ENCODE results near the gene ZFAND2B.

ZFAND2B gene

DNA sequence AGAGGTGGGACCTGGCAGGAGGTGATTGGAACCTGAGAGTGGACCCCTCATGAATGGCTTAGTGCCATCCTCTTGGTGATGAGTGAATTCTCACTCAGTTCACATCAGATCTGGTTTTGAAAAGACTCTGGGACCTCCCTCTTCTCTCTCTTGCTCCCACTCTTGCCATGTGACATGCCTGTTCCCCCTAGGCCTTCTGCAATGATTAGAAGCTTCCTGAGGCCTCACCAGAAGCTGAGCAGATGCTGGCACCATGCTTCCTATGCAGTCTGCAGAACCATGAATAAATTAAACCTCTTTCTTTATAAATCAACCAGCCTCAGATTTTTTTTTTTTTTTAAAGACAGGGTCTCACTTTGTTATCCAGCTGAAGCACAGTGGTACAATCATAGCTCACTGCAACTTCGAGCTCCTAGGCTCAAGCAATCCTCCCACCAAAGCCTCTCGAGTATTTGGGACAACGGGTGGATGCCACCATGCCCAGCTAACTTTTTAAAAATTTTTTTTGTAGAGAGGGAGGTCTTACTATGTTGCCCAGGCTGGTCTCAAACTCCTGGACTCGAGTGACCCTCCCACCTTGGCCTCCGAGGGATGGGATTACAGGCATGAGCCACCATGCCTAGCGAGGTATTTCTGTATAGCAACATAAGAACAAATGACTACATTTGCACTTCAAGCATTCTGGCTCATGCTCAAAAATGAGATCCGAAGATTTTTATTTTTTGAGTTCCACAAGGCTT is 2.0 kb upstream of the ZFAND2B start:
- FAIRE-seq (no peak), DNase-seq (ENCODE audit: insufficient read length, low spot score) (no peak)
- TF ChIP-seq TAF1 (IDR thresholded peaks at IDR 0.05; ENCODE audit: low read depth, low read length) (no peak), POU2F2 (IDR thresholded peaks at IDR 0.05; ENCODE audit: low read depth, low read length) (no peak)

- DNase-seq (ENCODE audit: insufficient read length, low spot score), result no peak
- FAIRE-seq, result no peak
- TF ChIP-seq POLR2A (IDR thresholded peaks at IDR 0.05; ENCODE audit: low read depth, low read length) (no peak), POLR2AphosphoS5 (IDR thresholded peaks at IDR 0.05; ENCODE audit: low read depth, low read length) (no peak), POU2F2 (IDR thresholded peaks at IDR 0.05; ENCODE audit: low read depth, low read length) (no peak), PAX5 (IDR thresholded peaks at IDR 0.05; ENCODE audit: insufficient read depth, low read length, severe bottlenecking) (no peak), SPI1 (IDR thresholded peaks at IDR 0.05; ENCODE audit: low read depth, low read length) (no peak), TAF1 (IDR thresholded peaks at IDR 0.05; ENCODE audit: low read depth, low read length) (no peak)
Measured at GRCh38 chr2:219205165-219205538, 1.4 kb upstream of the ZFAND2B start.

DNA sequence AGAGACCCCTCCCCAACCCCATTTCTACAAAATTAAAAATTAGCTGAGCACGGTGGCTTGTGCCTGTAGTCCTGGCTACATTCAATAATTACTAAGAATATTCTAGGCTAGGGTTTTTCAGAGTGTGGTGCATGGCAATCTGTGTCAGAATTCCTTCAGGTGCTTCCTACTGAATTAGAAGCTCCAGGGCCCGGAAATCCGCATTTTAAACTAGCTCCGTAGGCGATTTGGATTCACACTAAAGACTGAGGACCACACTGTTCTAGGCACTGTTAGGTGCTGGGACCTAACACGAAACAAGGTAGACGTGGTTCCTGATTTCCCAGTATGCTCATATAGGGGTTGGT is 628 bp upstream of the ZFAND2B start:
- FAIRE-seq (no peak), DNase-seq (ENCODE audit: insufficient read length, low spot score) (no peak)
- TF ChIP-seq POLR2A (IDR thresholded peaks at IDR 0.05; ENCODE audit: low read depth, low read length), result no peak
- TF ChIP-seq POLR2AphosphoS5 (IDR thresholded peaks at IDR 0.05; ENCODE audit: low read depth, low read length), result no peak
- TF ChIP-seq POU2F2 (IDR thresholded peaks at IDR 0.05; ENCODE audit: low read depth, low read length), result no peak
- no peak for TF ChIP-seq PAX5 (IDR thresholded peaks at IDR 0.05; ENCODE audit: insufficient read depth, low read length, severe bottlenecking)
- no peak for TF ChIP-seq SPI1 (IDR thresholded peaks at IDR 0.05; ENCODE audit: low read depth, low read length)
- TF ChIP-seq TAF1 (IDR thresholded peaks at IDR 0.05; ENCODE audit: low read depth, low read length), result no peak

DNA sequence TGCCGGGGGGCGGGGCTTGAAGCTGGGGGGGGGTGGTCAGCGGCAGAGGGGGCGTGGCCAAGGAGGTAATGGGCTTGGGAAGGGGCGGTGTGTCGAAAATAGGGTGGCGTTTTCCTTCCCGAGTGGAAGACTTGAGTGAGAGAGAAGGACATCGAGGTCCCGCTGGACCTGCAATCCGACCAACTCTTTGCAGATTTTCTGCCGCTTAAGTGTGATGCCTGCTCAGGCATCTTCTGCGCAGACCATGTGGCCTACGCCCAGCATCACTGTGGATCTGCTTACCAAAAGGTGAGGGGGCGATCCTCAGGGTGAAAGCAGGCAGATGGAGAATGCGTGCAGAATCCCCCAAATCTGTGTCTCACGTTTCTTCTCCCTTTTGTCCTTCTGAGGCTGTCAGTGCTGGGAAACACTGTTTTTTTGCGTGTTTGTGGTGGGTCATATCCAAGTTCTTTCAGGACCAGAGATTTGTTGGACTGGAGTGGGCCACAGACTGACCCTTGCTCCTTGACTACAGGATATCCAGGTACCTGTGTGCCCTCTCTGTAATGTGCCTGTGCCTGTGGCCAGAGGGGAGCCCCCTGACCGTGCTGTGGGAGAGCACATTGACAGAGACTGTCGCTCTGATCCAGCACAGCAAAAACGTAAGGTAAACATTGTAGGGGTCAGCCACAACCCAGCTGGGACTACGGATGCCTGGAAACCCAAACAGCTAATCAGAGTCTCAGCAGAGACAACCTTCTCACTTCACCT is 727 bp downstream of the ZFAND2B start:
- FAIRE-seq (no peak), DNase-seq (ENCODE audit: insufficient read length, low spot score) (no peak)

GRCh38 chr2:219207884-219208740 is 1.5 kb downstream of the ZFAND2B start:
- DNase-seq (ENCODE audit: insufficient read length, low spot score) (no peak), FAIRE-seq (no peak)
- no peak for TF ChIP-seq POLR2A (IDR thresholded peaks at IDR 0.05; ENCODE audit: low read depth, low read length)
- TF ChIP-seq TAF1 (IDR thresholded peaks at IDR 0.05; ENCODE audit: low read depth, low read length), result no peak
- no peak for TF ChIP-seq SPI1 (IDR thresholded peaks at IDR 0.05; ENCODE audit: low read depth, low read length)
- no peak for TF ChIP-seq PAX5 (IDR thresholded peaks at IDR 0.05; ENCODE audit: insufficient read depth, low read length, severe bottlenecking)
- no peak for TF ChIP-seq POLR2AphosphoS5 (IDR thresholded peaks at IDR 0.05; ENCODE audit: low read depth, low read length)
- no peak for TF ChIP-seq POU2F2 (IDR thresholded peaks at IDR 0.05; ENCODE audit: low read depth, low read length)

More for the DNA sequence above, 727 bp downstream of the ZFAND2B start:
- no peak for TF ChIP-seq SPI1 (IDR thresholded peaks at IDR 0.05; ENCODE audit: low read depth, low read length)
- no peak for TF ChIP-seq POU2F2 (IDR thresholded peaks at IDR 0.05; ENCODE audit: low read depth, low read length)
- TF ChIP-seq POLR2AphosphoS5 (IDR thresholded peaks at IDR 0.05; ENCODE audit: low read depth, low read length), result no peak
- TF ChIP-seq TAF1 (IDR thresholded peaks at IDR 0.05; ENCODE audit: low read depth, low read length), result no peak
- no peak for TF ChIP-seq PAX5 (IDR thresholded peaks at IDR 0.05; ENCODE audit: insufficient read depth, low read length, severe bottlenecking)
- TF ChIP-seq POLR2A (IDR thresholded peaks at IDR 0.05; ENCODE audit: low read depth, low read length), result no peak

GRCh38 chr2:219209236-219210195 is 2.9 kb downstream of the ZFAND2B start:
- DNase-seq (ENCODE audit: insufficient read length, low spot score) (no peak), FAIRE-seq (no peak)
- TF ChIP-seq PAX5 (IDR thresholded peaks at IDR 0.05; ENCODE audit: insufficient read depth, low read length, severe bottlenecking), result no peak
- TF ChIP-seq POLR2AphosphoS5 (IDR thresholded peaks at IDR 0.05; ENCODE audit: low read depth, low read length), result no peak
- no peak for TF ChIP-seq POLR2A (IDR thresholded peaks at IDR 0.05; ENCODE audit: low read depth, low read length)
- no peak for TF ChIP-seq TAF1 (IDR thresholded peaks at IDR 0.05; ENCODE audit: low read depth, low read length)
- TF ChIP-seq POU2F2 (IDR thresholded peaks at IDR 0.05; ENCODE audit: low read depth, low read length), result no peak
- no peak for TF ChIP-seq SPI1 (IDR thresholded peaks at IDR 0.05; ENCODE audit: low read depth, low read length)

- DNase-seq (ENCODE audit: insufficient read length, low spot score), result no peak
- TF ChIP-seq POLR2A (IDR thresholded peaks at IDR 0.05; ENCODE audit: low read depth, low read length) (no peak), SPI1 (IDR thresholded peaks at IDR 0.05; ENCODE audit: low read depth, low read length) (no peak), TAF1 (IDR thresholded peaks at IDR 0.05; ENCODE audit: low read depth, low read length) (no peak), POU2F2 (IDR thresholded peaks at IDR 0.05; ENCODE audit: low read depth, low read length) (no peak), POLR2AphosphoS5 (IDR thresholded peaks at IDR 0.05; ENCODE audit: low read depth, low read length) (no peak), PAX5 (IDR thresholded peaks at IDR 0.05; ENCODE audit: insufficient read depth, low read length, severe bottlenecking) (no peak)
- no peak for FAIRE-seq
Measured at GRCh38 chr2:219210196-219210885, 3.8 kb downstream of the ZFAND2B start.

DNA sequence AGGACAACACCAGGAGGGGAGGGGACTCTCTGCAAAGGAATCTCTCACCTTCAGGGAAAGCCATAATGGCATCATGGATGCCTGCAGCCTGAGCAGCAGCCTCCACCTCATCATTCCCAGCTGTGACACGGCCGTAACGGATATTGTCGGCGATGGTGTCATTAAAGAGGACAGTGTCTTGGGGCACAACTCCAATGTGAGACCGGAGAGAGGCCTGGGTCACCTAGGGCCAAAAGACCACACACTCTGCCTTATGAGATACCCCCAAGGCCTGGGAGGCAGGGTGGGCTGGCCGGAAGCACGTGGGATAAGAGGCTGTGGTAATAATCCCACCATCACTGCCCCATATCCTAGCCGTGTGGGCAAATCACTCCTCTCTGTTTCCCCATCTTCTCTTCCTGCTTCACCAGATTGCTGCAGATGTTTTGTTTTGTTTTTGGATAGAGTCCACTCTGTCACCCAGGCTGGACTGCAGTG is 4.3 kb downstream of the ZFAND2B start:
- DNase-seq (ENCODE audit: insufficient read length, low spot score) (no peak), FAIRE-seq (no peak)
- TF ChIP-seq POLR2A (IDR thresholded peaks at IDR 0.05; ENCODE audit: low read depth, low read length) (no peak), PAX5 (IDR thresholded peaks at IDR 0.05; ENCODE audit: insufficient read depth, low read length, severe bottlenecking) (no peak), SPI1 (IDR thresholded peaks at IDR 0.05; ENCODE audit: low read depth, low read length) (no peak), TAF1 (IDR thresholded peaks at IDR 0.05; ENCODE audit: low read depth, low read length) (no peak), POLR2AphosphoS5 (IDR thresholded peaks at IDR 0.05; ENCODE audit: low read depth, low read length) (no peak), POU2F2 (IDR thresholded peaks at IDR 0.05; ENCODE audit: low read depth, low read length) (no peak)
